ENCODE measurements around the gene VIPR2.
"Not testable (repeated sequence)": the region's sequence is repeated elsewhere in the genome, so short reads cannot be mapped to it uniquely, and the experiment has no call there.

VIPR2 gene, protein sequence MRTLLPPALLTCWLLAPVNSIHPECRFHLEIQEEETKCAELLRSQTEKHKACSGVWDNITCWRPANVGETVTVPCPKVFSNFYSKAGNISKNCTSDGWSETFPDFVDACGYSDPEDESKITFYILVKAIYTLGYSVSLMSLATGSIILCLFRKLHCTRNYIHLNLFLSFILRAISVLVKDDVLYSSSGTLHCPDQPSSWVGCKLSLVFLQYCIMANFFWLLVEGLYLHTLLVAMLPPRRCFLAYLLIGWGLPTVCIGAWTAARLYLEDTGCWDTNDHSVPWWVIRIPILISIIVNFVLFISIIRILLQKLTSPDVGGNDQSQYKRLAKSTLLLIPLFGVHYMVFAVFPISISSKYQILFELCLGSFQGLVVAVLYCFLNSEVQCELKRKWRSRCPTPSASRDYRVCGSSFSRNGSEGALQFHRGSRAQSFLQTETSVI

GRCh38 chr7:159144758-159145489 lies at the start of gene VIPR2:
VIPR2 (minus strand) TSS chr7:159144867; CDS start chr7:159144771, 96 bp downstream.
- no peak for DNase-seq

DNA sequence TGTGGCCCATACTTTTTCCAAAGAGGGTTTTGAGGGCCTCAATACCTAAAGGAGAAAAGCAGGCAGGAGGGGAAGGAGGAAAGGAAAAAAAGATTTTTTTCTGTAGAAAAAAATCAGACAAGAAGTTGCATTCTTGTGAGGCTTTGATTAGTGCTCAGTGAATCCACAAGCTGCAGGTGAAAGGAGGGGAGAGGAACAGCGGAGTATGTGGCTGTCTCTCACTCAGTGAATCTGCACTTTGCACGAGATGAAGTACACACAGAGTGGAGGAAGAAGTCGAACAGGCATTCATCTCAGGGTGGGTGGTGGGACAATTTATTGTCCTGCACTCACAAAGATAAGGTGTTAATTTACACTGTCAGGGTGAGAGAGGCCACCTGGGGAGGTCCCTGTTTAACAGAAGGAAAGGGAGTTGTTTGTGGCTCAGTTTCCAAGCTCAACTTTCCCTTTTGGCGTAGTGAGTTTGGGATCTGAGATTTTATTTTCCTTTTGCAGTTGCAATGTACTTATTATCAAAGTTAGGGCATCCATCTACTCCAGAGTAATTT lies 49.0 kb upstream of the VIPR2 start:
- DNase-seq: no peak

GRCh38 chr7:159192725-159193453 lies 48.2 kb upstream of the VIPR2 start:
- DNase-seq: no peak

DNA sequence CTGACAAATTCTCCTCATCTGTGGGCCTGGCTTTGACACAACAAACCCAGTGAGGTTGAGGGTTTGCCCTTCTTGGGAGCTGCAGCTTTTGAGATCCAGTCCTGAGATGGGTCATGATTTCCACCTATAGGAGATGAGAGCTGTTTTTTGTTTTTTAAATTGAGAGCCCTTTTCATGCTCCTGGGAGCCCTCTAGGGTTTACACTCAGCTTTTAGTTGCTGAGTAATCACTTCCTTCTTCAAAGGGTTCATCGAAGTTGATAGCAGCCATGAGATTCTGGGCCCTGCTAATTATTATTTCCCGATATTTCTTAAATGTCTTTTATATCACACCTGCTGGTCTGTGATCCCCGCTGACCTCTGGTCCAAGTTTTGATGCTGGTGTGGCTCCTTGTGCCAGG lies 47.3 kb upstream of the VIPR2 start:
- DNase-seq: no peak

GRCh38 chr7:159191236-159191635 lies 46.6 kb upstream of the VIPR2 start:
- DNase-seq: no peak

GRCh38 chr7:159188011-159188410 lies 43.3 kb upstream of the VIPR2 start:
- no peak for DNase-seq

- DNase-seq: no peak
These were observed 34.6 kb upstream of the VIPR2 start for GRCh38 chr7:159179241-159179640.

GRCh38 chr7:159177284-159177953 lies 32.8 kb upstream of the VIPR2 start:
- no peak for DNase-seq

GRCh38 chr7:159175792-159176191 lies 31.1 kb upstream of the VIPR2 start:
- DNase-seq: no peak

- not testable (repeated sequence) for DNase-seq
These were observed 30.4 kb upstream of the VIPR2 start for GRCh38 chr7:159175100-159175499.

- DNase-seq: no peak
These were observed 27.7 kb upstream of the VIPR2 start for GRCh38 chr7:159172400-159172799.

DNA sequence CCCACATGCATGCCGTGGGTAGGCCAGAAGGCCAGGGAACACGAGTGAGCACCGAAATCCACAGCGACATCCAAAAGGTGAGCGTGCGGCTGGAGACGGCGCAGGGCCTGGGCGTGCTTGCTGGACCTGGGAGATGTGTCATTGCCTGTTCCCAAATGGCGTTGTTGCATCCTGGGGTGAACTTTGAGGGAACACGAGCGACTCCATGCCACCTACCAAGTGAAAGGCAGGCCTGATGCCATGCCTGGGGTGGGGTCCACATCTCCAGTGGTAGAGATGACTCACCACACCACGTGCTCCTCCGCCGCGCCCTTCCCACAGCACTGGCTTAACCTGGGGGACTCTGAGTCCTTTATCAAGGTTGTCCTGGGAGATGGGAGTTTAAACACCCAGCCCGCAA lies 24.7 kb upstream of the VIPR2 start:
- DNase-seq: no peak

DNA sequence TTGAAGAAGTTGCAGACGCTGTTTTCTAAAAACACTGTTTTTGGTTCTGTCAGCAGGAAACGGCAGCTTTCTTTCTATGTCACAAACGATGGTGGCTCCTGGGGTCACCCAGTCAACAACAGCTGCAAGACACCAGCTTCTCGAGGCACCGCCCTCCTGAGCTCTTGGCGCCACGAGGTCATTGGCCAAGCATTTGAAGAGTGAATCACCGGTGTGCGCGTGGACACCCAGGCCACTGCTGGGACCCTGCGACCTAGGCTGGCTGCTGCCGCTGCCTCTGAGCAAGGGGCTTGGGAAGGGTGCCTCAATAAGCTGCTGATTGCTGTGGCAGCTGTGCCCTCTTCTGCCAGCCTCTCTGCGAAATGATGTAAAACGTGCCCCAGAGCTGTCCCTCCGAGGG lies 22.5 kb upstream of the VIPR2 start:
- no peak for DNase-seq

DNA sequence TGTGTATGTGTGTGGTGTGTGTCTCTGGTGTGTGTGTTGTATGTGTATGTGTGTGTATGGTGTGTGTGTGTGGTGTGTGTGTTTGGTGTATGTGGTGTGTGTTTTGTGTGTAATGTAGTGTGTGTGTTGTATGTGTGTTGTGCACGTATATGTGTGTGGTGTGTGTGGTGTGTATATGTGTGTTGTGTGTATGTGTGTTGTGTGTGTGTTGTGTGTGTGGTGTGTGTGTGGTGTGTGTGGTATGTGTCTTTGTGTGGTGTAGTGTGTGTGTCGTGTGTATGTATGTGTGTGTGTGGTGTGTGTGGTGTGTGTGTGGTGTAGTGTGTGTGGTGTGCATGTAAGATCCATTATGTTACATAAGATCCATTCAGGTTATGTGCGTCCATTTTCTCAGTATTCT lies 21.9 kb upstream of the VIPR2 start:
- DNase-seq: no peak

DNA sequence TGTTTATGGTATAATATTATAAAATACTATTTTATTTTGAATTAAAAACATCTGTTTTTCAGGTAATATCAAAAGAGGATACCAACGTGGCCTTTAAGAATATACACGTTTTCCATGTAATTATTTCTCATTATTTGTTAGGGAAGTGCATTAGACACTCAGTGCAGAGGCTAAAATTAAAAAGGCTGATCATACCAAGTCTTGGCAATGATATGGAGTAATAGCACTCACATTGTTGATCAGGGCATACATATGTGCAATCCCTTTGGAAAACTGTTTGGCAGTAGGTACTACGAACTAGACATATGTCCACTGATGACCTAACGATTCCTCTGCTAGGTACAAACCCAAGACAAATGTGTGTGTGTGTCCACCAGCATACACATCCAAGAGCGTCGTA lies 20.7 kb upstream of the VIPR2 start:
- no peak for DNase-seq

DNA sequence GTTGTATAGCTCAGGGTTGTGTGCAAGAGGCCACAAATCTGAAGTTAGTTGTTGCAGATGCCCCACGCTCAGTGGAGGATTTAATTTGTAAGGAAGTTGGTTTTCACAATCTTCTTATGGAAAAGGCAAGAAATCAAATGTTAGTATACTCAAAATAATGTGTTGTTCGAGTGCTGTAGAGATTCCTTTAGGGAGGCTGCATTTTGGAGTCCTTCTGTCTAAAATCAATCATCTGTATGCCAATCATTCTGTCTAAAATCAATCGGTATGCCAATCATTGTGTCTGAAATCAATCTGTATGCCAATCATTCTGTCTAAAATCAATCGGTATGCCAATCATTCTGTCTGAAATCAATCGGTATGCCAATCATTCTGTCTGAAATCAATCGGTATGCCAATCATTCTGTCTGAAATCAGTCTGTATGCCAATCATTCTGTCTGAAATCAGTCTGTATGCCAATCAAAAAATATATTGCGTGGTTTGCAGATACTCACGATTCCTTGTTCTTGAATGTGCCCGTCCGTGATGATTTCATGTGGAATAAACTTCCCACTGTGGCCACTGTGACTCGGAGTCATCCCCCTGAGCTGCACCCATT lies 19.1 kb upstream of the VIPR2 start:
- not testable (repeated sequence) for DNase-seq

DNA sequence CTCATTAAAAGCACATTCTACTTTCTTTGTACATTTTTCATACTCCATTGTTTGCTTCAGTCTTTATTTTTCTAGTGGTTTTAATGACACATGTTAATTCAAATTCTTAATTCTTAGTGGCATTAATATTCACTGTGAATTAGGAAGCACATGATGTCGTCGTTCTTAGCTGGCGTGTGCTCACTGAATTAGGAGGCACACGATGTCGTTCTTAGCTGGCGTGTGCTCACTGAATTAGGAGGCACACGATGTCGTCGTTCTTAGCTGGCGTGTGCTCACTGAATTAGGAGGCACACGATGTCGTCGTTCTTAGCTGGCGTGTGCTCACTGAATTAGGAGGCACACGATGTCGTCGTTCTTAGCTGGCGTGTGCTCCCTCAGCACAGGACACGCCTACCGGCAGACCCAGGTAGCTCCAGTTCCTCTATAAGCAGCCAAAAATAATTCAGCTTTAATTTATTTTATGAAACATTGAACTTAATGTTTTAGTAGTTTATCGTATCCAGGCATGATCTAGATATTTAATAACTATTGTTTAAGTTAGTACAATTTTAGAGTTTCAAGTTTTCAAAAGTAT lies 17.5 kb upstream of the VIPR2 start:
- not testable (repeated sequence) for DNase-seq

- no peak for DNase-seq
These were observed 15.8 kb upstream of the VIPR2 start for GRCh38 chr7:159160450-159160849.

DNA sequence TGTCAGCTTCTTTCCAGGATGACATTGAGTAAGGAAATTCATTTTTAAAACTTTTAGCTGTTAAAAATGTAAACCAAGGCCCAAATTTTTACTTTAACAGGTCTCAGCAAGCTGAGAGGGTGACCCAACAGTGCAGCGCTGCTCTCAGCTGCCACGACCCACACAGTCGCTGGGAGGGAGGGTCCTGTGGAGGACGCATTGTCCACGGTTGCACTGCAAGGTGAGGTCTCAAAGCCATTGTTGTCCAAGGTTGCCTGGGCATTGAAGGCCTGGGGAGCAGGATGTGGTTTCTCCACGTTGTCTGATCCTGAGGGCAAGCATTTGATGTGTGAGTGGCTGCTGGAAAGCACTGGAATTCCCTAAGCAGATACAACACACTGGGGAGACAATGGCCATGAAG lies 15.1 kb upstream of the VIPR2 start:
- DNase-seq: no peak

DNA sequence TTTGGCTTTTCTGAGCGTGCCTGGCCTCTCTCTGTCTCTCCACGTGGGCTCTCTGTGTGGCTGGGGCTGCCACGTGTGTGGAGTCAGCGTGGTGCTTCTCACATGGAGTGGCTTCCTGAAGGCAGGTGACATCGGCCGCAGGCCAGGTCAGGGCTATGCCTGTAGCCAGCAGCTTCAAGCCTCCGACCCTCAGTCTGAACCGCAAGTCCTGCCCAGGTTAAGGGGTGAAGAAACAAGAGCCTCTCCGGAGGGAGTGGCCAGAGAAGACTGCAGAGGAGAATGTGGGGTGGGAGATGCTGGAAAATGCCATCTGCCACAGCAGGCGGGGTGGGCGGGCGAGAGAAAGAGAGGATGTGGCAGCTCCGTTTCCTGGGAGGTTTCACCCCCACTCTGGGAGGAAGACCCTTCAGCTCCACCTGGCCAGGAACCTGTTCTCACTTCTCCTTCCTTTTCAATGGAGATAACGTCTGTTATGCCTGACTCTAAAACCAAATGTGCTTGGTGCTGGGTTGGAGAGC lies 14.3 kb upstream of the VIPR2 start:
- DNase-seq: no peak

DNA sequence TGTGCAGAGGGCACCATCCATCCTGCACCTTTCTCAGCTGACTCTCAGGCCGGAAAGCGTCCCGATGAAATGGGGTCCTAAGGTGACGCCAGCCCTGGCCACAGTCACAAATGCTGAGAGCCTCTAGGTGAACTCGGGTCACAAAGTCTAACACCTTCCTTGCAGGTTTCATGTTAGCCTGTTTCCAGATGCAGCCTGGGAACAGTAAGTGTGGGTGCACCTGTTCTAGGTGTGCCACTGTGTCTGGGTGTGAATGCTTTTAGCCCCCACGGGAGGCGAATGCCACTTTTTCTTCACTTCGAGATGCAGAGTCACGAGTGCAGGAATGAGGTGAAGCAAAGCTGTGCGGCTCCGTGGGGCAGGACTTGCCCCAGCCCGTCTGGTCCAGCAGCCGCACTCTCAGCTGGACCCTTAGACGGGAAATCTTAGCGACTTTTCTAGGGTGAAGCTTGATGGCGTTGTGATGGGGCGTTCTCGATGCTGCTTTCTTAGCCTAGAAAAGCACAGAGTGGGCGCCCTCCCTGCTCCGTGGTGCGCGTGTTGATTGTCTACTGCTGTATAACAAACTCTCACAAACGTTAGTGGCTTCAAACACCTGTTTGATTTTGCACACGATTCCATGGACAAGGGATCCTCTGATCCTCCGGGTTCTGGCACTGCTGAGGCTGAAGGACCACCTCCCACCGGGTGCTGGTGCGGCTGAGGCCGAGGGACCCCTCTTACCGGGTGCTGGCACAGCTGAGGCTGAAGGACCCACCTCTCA lies 13.6 kb upstream of the VIPR2 start:
- no peak for DNase-seq
